Rectal smooth muscle tissue (tissue), 1 donor: ENCODE data around the gene FAM236D.
"Not testable (repeated sequence)": the region's sequence is repeated elsewhere in the genome, so short reads cannot be mapped to it uniquely, and the experiment has no call there.

Source experiments
- H3K27ac ChIP-seq: one replicate; pipeline ENCODE4 v1.7.0; 2013; ENCODE audit warnings: low read depth, low read length, inconsistent platforms
- H3K27me3 ChIP-seq: one replicate; pipeline ENCODE4 v1.7.0; 2013; ENCODE audit warnings: low read length; ENCODE audit not compliant: control insufficient read depth, insufficient read depth
- H3K36me3 ChIP-seq: one replicate; pipeline ENCODE4 v1.7.0; 2013; ENCODE audit warnings: low read length; ENCODE audit not compliant: control insufficient read depth, insufficient read depth
- H3K4me1 ChIP-seq: one replicate; pipeline ENCODE4 v1.7.0; 2013; ENCODE audit warnings: low read length; ENCODE audit not compliant: control insufficient read depth, insufficient read depth
- H3K4me3 ChIP-seq: one replicate; pipeline ENCODE4 v1.7.0; 2013; ENCODE audit warnings: low read length
- H3K9ac ChIP-seq: one replicate; pipeline ENCODE4 v1.7.0; 2013; ENCODE audit warnings: low read length

The FAM236D gene

GRCh38 chrX:72808110-72808509, at the start of gene FAM236D:
FAM236D (minus strand) TSS chrX:72808210; CDS start chrX:72808110, 100 bp downstream.
- H3K27me3 ChIP-seq, H3K4me3 ChIP-seq, H3K9ac ChIP-seq, H3K36me3 ChIP-seq, H3K27ac ChIP-seq, H3K4me1 ChIP-seq: not testable (repeated sequence)

GRCh38 chrX:72837532-72837931, 29.5 kb upstream of the FAM236D start:
- H3K27me3 ChIP-seq, H3K4me3 ChIP-seq, H3K4me1 ChIP-seq, H3K27ac ChIP-seq, H3K36me3 ChIP-seq, H3K9ac ChIP-seq: not testable (repeated sequence)

- not testable (repeated sequence) for H3K36me3 ChIP-seq, H3K4me1 ChIP-seq, H3K27ac ChIP-seq, H3K9ac ChIP-seq, H3K27me3 ChIP-seq, H3K4me3 ChIP-seq
Observed at GRCh38 chrX:72830701-72831100, 22.7 kb upstream of the FAM236D start.

- H3K4me3 ChIP-seq, H3K27ac ChIP-seq, H3K36me3 ChIP-seq, H3K9ac ChIP-seq, H3K4me1 ChIP-seq, H3K27me3 ChIP-seq: not testable (repeated sequence)
Observed at GRCh38 chrX:72790390-72790789, 17.6 kb downstream of the FAM236D start.

- not testable (repeated sequence) for H3K36me3 ChIP-seq, H3K4me1 ChIP-seq, H3K4me3 ChIP-seq, H3K9ac ChIP-seq, H3K27me3 ChIP-seq, H3K27ac ChIP-seq
Observed at GRCh38 chrX:72788142-72788541, 19.9 kb downstream of the FAM236D start.

GRCh38 chrX:72783964-72784363, 24.0 kb downstream of the FAM236D start:
- not testable (repeated sequence) for H3K36me3 ChIP-seq, H3K9ac ChIP-seq, H3K27me3 ChIP-seq, H3K4me3 ChIP-seq, H3K4me1 ChIP-seq, H3K27ac ChIP-seq

- not testable (repeated sequence) for H3K4me1 ChIP-seq, H3K27me3 ChIP-seq, H3K27ac ChIP-seq, H3K9ac ChIP-seq, H3K4me3 ChIP-seq, H3K36me3 ChIP-seq
Observed at GRCh38 chrX:72783365-72783936, 24.6 kb downstream of the FAM236D start.

- not testable (repeated sequence) for H3K4me1 ChIP-seq, H3K4me3 ChIP-seq, H3K36me3 ChIP-seq, H3K27ac ChIP-seq, H3K27me3 ChIP-seq, H3K9ac ChIP-seq
Observed at GRCh38 chrX:72782560-72782959, 25.4 kb downstream of the FAM236D start, which contains the start of gene FAM236B. FAM236B (minus strand) TSS chrX:72782660; CDS start chrX:72782560, 100 bp downstream.

GRCh38 chrX:72778146-72778545, 29.9 kb downstream of the FAM236D start:
- H3K27me3 ChIP-seq, H3K9ac ChIP-seq, H3K4me3 ChIP-seq, H3K27ac ChIP-seq, H3K36me3 ChIP-seq, H3K4me1 ChIP-seq: not testable (repeated sequence)

- not testable (repeated sequence) for H3K4me1 ChIP-seq, H3K27me3 ChIP-seq, H3K4me3 ChIP-seq, H3K27ac ChIP-seq, H3K9ac ChIP-seq, H3K36me3 ChIP-seq
Observed at GRCh38 chrX:72777467-72777790, 30.6 kb downstream of the FAM236D start.

- H3K4me3 ChIP-seq, H3K9ac ChIP-seq, H3K36me3 ChIP-seq, H3K27ac ChIP-seq, H3K4me1 ChIP-seq, H3K27me3 ChIP-seq: not testable (repeated sequence)
Observed at GRCh38 chrX:72776653-72777466, 31.1 kb downstream of the FAM236D start, which contains the start of gene DMRTC1B. DMRTC1B (plus strand) TSS chrX:72776890; CDS start chrX:72845136, 68,246 bp downstream.

- H3K36me3 ChIP-seq, H3K4me3 ChIP-seq, H3K27me3 ChIP-seq, H3K9ac ChIP-seq, H3K27ac ChIP-seq, H3K4me1 ChIP-seq: not testable (repeated sequence)
Observed at GRCh38 chrX:72760454-72760853, 47.6 kb downstream of the FAM236D start.
